ENCODE results near the gene HOXA5.

The HOXA5 gene

DNA sequence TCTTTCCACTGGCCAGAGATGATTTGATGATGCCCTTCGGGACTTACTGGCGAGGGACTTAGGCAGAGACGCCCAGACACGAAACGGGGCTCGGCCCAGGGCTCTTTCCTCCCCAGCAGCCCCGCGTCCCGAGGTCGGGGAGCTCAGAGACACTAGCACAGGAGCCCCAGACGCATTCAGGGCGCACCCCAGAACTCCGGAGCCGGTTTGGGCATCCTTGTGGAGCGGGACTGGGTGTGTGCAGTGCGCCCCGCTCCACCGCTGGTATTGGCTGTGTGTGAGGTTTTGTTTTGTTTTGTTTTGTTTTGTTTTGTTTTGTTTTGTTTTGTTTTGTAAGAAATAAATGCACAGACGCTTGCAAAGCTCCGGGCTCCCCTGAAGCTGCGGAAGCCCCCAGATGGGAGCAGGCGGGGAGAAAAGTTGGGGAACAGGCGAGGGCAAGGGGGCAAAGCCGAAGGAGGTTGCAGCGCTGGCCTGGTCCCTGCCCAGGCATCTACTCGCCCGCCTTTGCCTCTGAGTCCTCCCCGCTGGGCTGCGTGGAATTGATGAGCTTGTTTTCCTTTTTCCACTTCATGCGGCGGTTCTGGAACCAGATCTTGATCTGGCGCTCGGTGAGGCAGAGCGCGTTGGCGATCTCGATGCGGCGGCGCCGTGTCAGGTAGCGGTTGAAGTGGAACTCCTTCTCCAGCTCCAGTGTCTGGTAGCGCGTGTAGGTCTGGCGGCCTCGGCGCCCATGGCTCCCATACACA lies 1.9 kb upstream of the HOXA5 start:
- Histone ChIP-seq H3K9me3 (ENCODE audit: control insufficient read depth, insufficient read depth, low read length) (no peaks in the 10 kb centered on the region), H3K36me3 (ENCODE audit: insufficient read depth, low read length) (no peaks in the 10 kb centered on the region), H3K9ac (ENCODE audit: low read depth, low read length) (no peak overlapping the region), H3K4me1 (ENCODE audit: insufficient read depth, low read length) (0 out of 2 replicates have a peak, but pooled peaks cover 4% of the 10 kb centered on the region)

DNA sequence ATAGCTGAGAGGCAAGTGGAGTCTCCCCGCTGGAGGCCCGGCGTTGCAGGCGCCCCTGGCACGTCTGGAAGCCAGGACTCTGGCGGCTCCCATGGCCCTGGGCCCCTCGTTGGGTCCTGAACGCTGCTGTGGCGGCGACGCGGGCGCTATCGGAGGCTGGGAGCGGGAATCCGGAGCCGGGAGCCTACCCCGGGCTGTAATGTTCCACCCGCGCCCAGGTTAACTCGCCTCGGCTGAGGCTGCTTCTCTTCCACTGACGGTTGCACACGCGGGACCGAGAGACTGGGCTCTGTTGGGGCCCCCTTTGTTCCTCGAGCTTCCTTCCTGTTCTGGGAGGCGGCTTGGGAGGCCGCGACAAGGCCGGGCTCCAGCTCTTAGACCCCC lies 1.3 kb upstream of the HOXA5 start:
- no peaks in the 10 kb centered on the region for H3K36me3 ChIP-seq (ENCODE audit: insufficient read depth, low read length)
- 0 out of 2 replicates have a peak, but pooled peaks cover 4% of the 10 kb centered on the region for H3K4me1 ChIP-seq (ENCODE audit: insufficient read depth, low read length)
- no peaks in the 10 kb centered on the region for H3K9me3 ChIP-seq (ENCODE audit: control insufficient read depth, insufficient read depth, low read length)
- no peak overlapping the region for H3K9ac ChIP-seq (ENCODE audit: low read depth, low read length)

DNA sequence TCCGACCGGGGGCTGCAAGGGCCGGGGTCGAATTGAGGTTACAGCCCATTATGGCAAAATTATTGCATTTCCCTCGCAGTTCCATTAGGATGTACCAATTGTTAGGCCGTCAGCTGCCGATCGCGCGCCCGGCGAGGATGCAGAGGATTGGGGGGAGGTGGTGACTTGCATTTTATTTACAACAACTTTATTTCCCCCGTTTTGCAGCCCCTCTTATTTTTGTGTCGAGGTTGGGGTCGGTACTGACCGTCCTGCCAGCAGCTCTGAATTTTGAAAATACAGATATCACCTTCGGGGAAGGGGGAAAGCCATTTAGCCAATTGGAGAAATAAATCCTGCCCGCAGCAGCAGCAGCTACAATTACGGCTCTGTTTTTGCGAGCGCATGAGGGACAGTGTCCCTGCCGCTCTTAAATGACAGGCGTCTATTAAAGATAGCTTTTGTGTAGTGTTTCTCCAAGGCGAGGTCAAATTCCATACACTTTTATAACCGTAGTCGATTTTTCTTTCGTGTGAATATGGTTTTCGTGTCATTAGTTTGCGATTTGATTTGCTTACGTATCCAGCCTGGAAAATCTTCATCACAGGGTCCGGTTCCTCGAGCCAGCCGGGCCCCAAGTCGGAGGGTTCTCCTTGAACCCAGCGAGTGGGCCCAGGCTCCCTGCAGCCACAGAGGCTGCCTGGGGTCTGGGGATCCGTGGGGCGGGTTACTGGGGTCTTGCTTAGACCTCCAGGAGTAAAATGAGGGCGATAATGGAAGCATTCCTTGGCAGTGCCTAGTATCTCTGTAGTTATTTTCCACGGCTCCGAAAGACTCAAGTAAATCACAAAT lies 684 bp upstream of the HOXA5 start:
- no peaks in the 10 kb centered on the region for H3K9me3 ChIP-seq (ENCODE audit: control insufficient read depth, insufficient read depth, low read length)

DNA sequence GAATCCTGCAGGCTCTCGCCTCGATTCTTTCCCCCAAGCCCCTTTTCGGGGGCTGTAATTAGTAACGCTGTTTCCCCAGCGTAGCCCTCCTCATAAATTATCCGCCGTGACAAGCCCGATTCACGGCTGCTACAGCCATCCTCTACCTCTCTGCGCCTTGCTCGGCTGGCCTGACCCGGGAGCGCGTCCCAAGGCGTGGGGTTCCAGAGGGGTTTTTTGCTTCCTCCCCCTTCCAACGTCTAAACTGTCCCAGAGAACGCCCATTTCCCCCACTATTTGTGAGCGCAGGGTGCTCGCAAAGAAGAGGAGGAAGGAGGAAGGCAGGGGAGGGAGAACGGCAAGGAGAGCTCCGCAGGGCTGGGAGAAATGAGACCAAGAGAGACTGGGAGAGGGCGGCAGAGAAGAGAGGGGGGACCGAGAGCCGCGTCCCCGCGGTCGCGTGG lies 880 bp downstream of the HOXA5 start:
- H3K36me3 ChIP-seq (ENCODE audit: insufficient read depth, low read length) = no peaks in the 10 kb centered on the region
- peak overlapping the region; percentile 57; the same call in 1 of the 2 replicates for H3K9ac ChIP-seq (ENCODE audit: low read depth, low read length)
- 0 out of 2 replicates have a peak, but pooled peaks cover 4% of the 10 kb centered on the region for H3K4me1 ChIP-seq (ENCODE audit: insufficient read depth, low read length)
- no peaks in the 10 kb centered on the region for H3K9me3 ChIP-seq (ENCODE audit: control insufficient read depth, insufficient read depth, low read length)

More for the DNA sequence above, 684 bp upstream of the HOXA5 start:
- H3K4me1 ChIP-seq (ENCODE audit: insufficient read depth, low read length) = 0 out of 2 replicates have a peak, but pooled peaks cover 4% of the 10 kb centered on the region
- no peaks in the 10 kb centered on the region for H3K36me3 ChIP-seq (ENCODE audit: insufficient read depth, low read length)
- H3K9ac ChIP-seq (ENCODE audit: low read depth, low read length) = no peak overlapping the region

DNA sequence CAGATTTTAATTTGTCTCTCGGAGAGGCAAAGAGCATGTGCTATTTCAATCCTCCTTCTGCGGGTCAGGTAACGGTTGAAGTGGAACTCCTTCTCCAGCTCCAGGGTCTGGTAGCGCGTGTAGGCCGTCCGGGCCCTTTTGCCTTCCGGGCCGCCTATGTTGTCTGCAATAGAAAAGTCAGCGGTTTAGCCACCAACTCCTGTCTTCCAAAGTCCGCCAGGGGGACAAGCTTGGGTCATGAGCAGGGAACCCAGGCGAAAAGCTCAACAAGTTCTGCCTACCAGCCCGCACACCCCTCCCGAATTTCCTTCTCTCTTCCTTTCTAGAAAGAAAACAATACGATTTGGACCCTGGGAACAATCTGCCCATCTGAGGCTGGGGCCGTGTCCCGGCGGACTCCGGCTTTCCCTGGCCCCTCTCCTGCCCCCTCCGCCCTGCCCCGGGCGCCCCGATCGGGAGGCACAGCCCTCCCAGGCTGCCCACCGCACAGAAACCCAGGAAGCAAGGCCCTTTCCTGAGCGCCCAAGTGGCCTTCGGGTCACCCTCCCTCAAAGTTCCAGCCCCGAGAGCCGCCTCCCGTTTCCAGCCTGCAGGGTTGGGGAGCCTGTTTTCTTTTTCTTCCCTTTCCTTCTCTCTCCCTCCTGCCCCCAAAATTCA lies 1.4 kb downstream of the HOXA5 start:
- peak overlapping the region; percentile 57; the same call in 1 of the 2 replicates for H3K9ac ChIP-seq (ENCODE audit: low read depth, low read length)
- H3K9me3 ChIP-seq (ENCODE audit: control insufficient read depth, insufficient read depth, low read length) = no peaks in the 10 kb centered on the region
- H3K36me3 ChIP-seq (ENCODE audit: insufficient read depth, low read length) = no peaks in the 10 kb centered on the region
- H3K4me1 ChIP-seq (ENCODE audit: insufficient read depth, low read length) = 0 out of 2 replicates have a peak, but pooled peaks cover 4% of the 10 kb centered on the region

DNA sequence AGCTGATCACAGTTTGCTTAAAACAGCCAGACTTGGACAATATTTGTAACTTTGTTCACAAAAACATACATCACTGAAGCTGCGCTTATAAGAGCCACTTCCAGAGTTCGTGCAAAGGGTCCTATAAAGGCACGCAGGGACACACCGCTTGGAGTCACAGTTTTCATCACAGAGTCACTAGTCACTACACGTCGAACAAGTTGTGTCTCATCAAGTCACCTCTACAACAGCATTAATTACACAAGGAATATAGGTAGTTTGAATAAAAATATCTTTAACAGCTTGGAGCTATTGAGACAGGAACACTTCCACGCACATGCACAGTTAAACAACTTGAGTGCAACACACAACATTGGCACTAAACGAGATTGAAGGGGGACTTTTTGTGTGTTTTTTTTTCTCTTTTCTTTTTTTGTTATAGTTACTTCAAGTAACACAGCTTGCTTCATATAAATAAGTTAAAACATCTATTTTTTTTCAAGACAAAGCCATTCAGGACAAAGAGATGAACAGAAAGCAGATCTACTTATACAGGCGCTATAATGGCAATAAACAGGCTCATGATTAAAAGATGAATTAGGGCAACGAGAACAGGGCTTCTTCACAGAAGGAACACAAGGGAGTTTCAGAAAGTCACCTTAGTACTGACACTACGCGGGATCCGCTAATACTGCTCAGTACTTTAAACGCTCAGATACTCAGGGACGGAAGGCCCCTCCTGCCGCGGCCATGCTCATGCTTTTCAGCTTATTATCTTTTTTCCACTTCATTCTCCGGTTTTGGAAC lies 2.2 kb downstream of the HOXA5 start:
- H3K9me3 ChIP-seq (ENCODE audit: control insufficient read depth, insufficient read depth, low read length) = no peaks in the 10 kb centered on the region
- H3K4me1 ChIP-seq (ENCODE audit: insufficient read depth, low read length) = 0 out of 2 replicates have a peak, but pooled peaks cover 4% of the 10 kb centered on the region
- no peak overlapping the region for H3K9ac ChIP-seq (ENCODE audit: low read depth, low read length)
- H3K36me3 ChIP-seq (ENCODE audit: insufficient read depth, low read length) = no peaks in the 10 kb centered on the region

DNA sequence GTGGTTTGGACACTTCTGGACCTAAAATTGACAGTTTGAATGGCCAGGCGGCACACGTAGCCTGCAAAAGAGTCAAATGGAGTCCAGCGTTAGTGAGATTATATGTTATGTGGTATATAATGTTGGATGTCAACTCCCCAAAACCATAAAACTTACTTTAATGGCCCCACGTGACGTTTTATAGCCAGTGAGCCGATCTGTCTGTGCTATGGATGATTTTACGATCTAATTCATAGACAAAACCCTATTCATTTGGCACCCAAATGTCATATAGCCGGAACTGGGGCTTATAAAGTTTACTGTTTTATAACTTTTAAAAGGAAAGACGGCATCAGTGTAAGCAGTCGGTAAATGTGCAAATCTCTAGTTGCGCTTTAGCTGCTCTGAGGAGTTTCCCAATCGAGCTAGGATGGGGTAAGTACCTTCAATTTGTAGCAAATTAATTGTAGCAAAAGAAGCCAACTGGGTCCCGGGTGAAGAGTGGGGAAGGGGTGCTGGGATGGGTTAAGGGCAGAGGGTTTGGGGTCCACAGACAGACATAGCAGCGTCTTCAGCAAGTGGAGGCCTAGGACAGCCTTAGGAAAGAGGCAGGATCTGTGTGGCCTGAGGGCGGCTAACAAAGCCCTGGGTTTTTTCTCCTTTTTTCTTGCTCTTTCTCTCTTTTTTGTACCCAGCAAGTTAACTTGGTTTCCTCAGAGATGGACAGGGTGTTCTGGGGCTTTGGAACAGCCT lies 3.2 kb downstream of the HOXA5 start:
- Histone ChIP-seq H3K9ac (ENCODE audit: low read depth, low read length) (no peak overlapping the region), H3K9me3 (ENCODE audit: control insufficient read depth, insufficient read depth, low read length) (no peaks in the 10 kb centered on the region), H3K4me1 (ENCODE audit: insufficient read depth, low read length) (peaks cover 4% of the 10 kb centered on the region; the same call in 1 of the 2 replicates), H3K36me3 (ENCODE audit: insufficient read depth, low read length) (no peaks in the 10 kb centered on the region)

DNA sequence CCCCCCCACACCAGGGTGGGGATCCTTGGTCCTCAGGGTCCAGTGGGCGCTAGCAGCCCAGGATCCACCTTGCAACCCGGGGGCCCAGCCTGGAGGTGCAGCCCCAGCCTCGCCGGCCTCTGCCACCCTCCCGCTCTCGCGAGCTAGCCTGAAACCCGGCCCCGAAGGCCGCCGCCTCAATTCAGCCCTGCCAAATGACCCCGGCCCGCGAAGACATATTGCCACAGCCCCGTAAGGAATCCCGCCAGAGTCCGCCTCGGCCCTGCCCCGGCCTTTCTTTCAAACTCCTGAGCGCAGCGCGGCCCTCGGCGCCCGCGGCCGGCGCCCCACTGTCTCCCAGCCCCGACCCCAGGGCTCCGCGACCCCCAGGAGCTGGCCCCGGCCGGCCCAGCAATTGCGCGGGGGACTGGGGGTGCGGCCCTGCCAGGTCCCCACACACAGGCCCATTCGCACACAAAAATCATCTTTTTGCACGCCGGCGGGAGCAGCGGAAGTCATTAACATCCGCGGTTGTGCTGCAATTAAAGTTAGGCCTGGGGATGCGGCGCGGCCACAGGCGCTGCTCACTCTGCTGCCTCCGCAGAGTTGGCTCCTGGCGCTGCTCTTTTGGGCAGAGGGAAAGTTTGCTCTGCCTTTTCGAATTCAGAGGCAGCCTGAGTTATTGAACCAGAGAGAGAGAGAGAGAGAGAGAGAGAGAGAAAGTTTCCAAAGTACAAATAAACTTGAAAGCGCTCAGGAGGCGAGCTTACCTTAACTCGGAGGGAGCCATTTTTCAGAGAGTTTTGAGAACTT lies 4.0 kb downstream of the HOXA5 start:
- no peaks in the 10 kb centered on the region for H3K36me3 ChIP-seq (ENCODE audit: insufficient read depth, low read length)
- peaks cover 4% of the 10 kb centered on the region; the same call in 1 of the 2 replicates for H3K4me1 ChIP-seq (ENCODE audit: insufficient read depth, low read length)
- peak overlapping the region; percentile 26; the same call in 1 of the 2 replicates for H3K9ac ChIP-seq (ENCODE audit: low read depth, low read length)
- H3K9me3 ChIP-seq (ENCODE audit: control insufficient read depth, insufficient read depth, low read length) = no peaks in the 10 kb centered on the region

DNA sequence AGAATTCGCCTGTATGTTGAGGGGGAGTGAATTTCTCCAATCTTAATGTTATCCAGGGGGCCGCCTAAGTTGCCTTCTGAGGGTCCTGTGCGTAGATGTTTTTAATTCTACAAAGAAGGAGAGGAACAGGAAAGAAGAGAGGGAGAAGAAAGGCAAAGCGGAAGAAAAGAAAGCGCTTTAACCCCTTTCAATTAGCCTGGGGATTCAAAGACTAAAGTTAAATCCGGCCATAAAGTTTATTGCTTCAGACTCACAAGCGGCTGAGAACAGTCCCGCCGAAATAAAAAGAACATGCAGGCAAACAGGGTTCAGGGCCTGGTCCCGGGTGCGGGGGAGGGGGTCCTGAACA lies 4.5 kb downstream of the HOXA5 start:
- Histone ChIP-seq H3K9me3 (ENCODE audit: control insufficient read depth, insufficient read depth, low read length) (no peaks in the 10 kb centered on the region), H3K9ac (ENCODE audit: low read depth, low read length) (no peak overlapping the region), H3K36me3 (ENCODE audit: insufficient read depth, low read length) (no peaks in the 10 kb centered on the region), H3K4me1 (ENCODE audit: insufficient read depth, low read length) (peaks cover 4% of the 10 kb centered on the region; the same call in 1 of the 2 replicates)

DNA sequence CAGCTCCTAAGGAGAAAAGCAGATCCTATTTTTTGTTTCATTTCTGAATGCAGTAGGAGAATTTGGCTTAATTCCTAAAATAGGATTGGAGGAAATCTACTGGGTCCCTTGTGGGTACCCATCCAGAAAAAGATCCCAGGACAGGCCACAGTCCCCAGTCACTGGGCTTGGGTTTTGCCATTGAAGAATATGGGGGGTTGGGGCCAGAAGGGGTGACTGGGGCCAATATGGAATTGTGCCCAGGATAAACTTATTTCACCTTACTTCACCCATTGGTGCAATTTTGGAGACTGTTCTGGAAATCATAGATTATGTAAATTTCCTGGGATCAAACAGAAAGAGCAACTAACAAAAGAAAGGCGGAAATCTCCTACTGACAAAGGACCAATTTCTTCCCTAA lies 5.0 kb downstream of the HOXA5 start:
- Histone ChIP-seq H3K9ac (ENCODE audit: low read depth, low read length) (no peak overlapping the region), H3K36me3 (ENCODE audit: insufficient read depth, low read length) (no peaks in the 10 kb centered on the region), H3K9me3 (ENCODE audit: control insufficient read depth, insufficient read depth, low read length) (no peaks in the 10 kb centered on the region), H3K4me1 (ENCODE audit: insufficient read depth, low read length) (peaks cover 4% of the 10 kb centered on the region; the same call in 1 of the 2 replicates)

DNA sequence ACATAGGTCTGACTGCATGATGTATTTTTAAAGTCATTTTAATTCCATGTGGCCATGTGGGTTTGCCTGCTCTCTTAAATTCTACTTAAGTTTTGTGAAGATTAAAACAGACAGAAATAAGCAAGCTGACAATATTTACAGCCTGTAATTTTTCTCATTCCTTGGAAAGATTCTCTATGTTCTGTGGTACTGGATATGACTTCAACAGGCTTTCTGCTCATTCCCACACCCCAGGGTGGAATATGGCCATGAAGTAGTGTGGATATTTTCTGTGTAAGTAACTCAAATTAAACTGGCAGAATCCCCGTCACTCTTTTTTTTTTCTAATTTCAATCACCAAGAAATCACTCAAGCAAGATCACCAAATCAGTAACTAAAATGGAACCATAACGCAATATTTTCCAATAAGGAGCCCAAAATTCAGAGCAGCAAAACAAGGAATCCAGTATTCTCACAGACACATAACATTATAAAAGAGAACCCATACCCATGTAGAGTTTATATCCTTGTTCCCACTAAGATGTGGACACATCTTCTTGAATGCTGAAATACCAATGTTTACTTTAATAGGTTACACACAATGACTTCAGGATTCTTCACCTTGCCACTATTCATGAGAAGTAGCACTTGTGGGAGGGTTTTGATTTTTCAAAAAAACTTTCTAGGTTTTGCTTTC lies 5.7 kb downstream of the HOXA5 start:
- H3K9me3 ChIP-seq (ENCODE audit: control insufficient read depth, insufficient read depth, low read length) = no peaks in the 10 kb centered on the region
- no peaks in the 10 kb centered on the region for H3K36me3 ChIP-seq (ENCODE audit: insufficient read depth, low read length)
- no peak overlapping the region for H3K9ac ChIP-seq (ENCODE audit: low read depth, low read length)
- H3K4me1 ChIP-seq (ENCODE audit: insufficient read depth, low read length) = peaks cover 4% of the 10 kb centered on the region; the same call in 1 of the 2 replicates

DNA sequence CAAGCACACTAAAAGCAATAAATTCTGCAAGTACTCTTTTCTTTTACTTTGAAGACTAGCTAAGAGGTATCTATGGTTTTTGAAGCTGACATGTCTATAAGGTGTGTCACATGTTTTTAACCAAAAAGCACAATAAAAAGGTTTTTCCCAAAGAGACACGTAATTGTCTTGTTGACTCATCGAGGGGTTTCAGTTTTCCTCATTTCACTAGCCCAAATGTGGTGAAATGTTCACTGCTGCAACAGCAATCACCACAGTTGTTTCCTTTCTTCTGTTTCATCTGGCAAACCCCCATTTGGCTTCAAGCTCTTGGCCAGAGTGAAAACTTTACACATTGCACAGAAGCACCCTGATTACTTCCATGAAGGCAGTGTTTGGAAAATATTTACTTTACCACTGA lies 9.1 kb downstream of the HOXA5 start:
- no peak overlapping the region for H3K9ac ChIP-seq (ENCODE audit: low read depth, low read length)
- no peaks in the 10 kb centered on the region; the same call in 1 of the 2 replicates for H3K4me1 ChIP-seq (ENCODE audit: insufficient read depth, low read length)
- no peaks in the 10 kb centered on the region for H3K36me3 ChIP-seq (ENCODE audit: insufficient read depth, low read length)

More for the DNA sequence above, 9.1 kb downstream of the HOXA5 start:
- no peaks in the 10 kb centered on the region for H3K9me3 ChIP-seq (ENCODE audit: control insufficient read depth, insufficient read depth, low read length)

Data from ES-I3 (cell line).